ENCODE data around the gene ISLR2.

DNA sequence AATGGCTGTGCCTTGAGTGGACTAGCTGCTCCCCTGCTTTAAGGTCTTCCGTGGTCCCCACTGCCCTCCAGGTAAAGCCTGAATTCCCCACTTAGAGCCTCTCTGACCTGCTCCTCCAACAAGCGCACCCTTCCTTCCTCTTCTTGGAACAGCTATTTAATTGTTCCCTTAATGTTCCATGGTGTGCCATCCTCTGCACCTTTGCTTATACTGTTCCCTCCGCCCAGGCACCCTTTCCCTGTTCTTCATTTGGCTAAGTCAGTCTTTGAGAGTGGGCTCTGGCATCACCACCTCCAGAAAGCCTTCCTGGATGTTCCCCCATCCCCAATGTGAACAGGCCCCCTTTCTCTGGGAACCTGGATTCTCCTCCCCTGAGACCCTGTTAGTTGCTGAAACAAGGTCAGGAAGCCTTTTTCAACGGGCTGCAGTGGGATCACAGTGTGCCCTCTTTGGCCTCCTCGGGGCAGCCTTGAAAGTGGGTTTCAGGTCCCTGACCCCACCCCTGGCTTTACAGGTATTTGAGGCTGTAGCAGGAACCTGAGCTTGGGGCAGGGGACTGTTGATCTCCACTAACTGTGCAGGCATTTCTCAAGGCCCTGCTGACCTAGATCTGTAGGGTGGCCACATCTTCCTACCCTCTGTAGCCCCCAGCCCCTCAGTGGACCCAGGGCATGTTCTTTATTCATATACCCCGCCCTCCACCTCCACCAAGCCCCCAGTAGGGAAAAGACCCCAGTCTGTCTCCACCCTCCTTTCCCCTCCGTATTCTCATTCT is 48.1 kb downstream of the ISLR2 start:
- no peak for TF ChIP-seq EZH2phosphoT487 (IDR thresholded peaks at IDR 0.05; ENCODE audit: insufficient read depth, low read depth)
- no peak for TF ChIP-seq EZH2 (IDR thresholded peaks at IDR 0.05; ENCODE audit: insufficient read depth, poor library complexity, severe bottlenecking)

All from GM23248 (cell line).